GM10248 (cell line): Measurements from ENCODE around the gene GDF15.

Source experiments
- CTCF ChIA-PET: fragments of 300-600 bp; sonication (Branson Sonifier 250); formaldehyde crosslinking; extraction: SDS; loops from one replicate; lab custom pipeline; 2021; ENCODE audit warnings: antibody characterized with exemption; lab: Yijun Ruan, JAX
- POLR2A ChIA-PET: fragments of 350-650 bp; sonication (Branson Sonifier 250); formaldehyde crosslinking; extraction: SDS; loops from one replicate; lab custom pipeline; 2020; ENCODE audit warnings: antibody characterized with exemption; lab: Yijun Ruan, JAX
- DNase-seq: peaks from one replicate; pipeline ENCODE4 v3.0.0; 2012; ENCODE audit errors: extremely low spot score
- CTCF ChIP-seq: IDR thresholded peaks from 2 replicates; pipeline ENCODE4 v1.5.1; 2012; ENCODE audit warnings: mild to moderate bottlenecking, low read depth; ENCODE audit errors: extremely low read depth, missing control alignments, control extremely low read depth

The GDF15 gene

DNA sequence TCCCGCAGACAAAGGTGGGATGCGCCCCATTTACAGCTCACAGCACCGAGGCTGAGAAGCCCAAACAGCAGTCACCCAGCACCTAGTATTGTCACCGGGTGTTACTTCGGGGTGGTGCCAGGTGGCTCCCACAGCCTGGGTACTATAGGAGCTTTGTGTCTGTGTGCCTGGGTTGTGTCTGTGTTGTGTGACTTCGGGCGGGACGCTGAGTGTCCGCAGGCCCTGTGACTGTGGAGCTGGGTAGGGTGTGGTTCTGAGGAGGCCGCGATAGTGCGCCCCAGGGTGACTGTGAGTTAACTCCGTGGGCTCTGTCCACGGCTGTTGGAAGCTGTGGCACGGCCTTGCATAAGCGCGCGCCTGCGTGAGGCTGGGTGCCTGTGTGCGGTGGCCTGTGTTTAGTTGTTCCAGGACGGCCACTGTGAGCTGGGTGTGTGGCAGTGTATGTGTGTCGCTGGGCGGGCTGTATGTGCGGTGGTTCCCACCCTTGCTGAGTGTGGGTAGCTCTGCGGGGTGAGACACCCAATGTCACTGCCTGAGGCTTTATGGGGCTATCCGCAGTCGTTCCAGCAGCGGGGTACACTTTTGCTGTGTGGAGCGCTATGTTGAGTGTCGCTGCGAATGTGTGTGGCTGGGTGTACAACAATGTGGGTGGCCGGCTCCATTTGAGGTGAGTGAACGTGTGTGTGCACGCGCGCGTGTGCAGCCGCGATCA, 32.7 kb downstream of the GDF15 start:
- POLR2A ChIA-PET, result interaction anchor here (0.6 to 1.6 kb wide), 5 partner anchors 90 to 559 kb away, joined by 3 to 12 read pairs (median 3); partner anchors contain the start of genes COPE and JUND
- CTCF ChIA-PET, result interaction anchor here (0.7 to 16.0 kb wide), 13 partner anchors 8 to 171 kb away, joined by 3 to 380 read pairs (median 7); partner anchors contain the start of genes GDF15, JUND, LRRC25 and LSM4
- TF ChIP-seq CTCF, result no peak
- no peak for DNase-seq

DNA sequence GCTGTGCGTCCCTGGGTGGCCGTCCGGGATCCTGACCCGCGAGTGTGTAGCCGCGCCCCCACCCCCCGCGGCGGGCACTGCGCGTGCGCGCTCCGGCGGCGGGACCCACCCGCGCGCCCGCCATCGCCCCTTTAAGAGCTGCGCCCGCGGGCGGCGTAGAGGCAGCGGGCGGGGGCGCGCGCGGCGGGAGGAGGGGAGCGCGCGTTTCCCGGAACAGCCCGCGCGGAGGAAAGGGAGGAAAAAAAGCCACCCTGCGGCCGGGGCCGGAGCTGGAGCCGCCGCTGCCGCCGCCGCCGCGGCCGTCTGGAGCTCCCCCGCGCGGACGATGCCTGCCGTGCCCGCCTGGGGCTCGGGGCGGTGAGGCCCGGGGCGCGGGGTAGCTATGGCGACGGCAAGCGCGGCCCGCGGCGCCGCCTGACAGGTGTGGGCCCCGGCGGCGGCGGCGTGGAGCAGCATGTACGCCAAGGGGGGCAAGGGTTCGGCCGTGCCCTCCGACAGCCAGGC, 33.3 kb downstream of the GDF15 start, which contains the start of gene SSBP4:
Gene SSBP4, plus strand, starts transcription at position 204 of the 504 bp plus-strand sequence. Its CDS starts 251 bp downstream, at position 455.
- peak; percentile 91 for DNase-seq
- CTCF ChIA-PET, result interaction anchor here (0.7 to 16.0 kb wide), 13 partner anchors 9 to 170 kb away, joined by 3 to 380 read pairs (median 5); partner anchors contain the start of genes GDF15, JUND and LRRC25
- peak; percentile 30 for TF ChIP-seq CTCF
- POLR2A ChIA-PET, result interaction anchor here (0.6 to 1.6 kb wide), 5 partner anchors 91 to 560 kb away, joined by 3 to 12 read pairs (median 3); partner anchors contain the start of genes COPE and JUND

DNA sequence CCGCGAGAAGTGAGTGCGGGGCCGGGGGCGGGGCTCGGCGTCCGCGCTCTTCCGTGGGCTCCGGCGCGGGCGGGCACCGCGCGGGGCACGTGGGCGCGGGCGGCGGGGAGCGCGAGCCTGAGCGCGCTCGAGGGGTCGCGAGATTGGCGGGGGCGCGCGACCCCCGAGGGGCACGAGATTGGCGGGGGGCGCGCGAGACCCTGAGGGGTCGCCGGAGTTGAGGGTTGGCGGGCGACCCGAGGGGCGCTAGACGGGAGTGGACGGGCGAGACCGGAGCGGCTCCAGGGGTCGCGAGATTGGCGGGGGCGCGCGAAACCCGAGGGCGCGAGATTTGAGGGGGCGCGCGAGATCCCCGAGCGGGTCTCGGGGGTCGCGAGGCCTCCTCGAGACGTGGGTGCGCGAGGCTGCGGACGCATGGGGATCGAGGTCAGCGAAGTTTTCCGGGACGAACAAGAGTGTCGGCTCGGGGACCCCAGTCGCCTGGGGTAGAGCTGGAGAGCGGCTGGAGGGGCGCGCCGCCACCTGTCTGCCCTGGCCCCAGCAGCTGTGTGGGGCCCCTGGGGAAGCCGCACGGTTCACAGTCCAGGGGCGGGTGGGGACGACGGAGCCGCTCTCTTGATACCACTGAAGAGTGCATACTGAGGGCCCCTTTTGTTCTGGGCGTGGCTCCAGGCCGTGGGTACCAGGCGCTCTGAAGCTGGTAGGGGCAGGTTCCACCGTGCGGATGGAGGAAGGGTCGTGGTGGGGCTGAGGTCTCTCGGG, 33.9 kb downstream of the GDF15 start:
- no peak for TF ChIP-seq CTCF
- POLR2A ChIA-PET, result interaction anchor here (1.1 to 1.6 kb wide), 3 partner anchors 91 to 499 kb away, joined by 3 to 12 read pairs (median 3); partner anchors contain the start of genes COPE and JUND
- CTCF ChIA-PET, result interaction anchor here (0.7 to 16.0 kb wide), 13 partner anchors 9 to 168 kb away, joined by 3 to 380 read pairs (median 5); partner anchors contain the start of genes GDF15, JUND and LRRC25
- no peak for DNase-seq

- ChIA-PET POLR2A (interaction anchor here (1.5 to 2.6 kb wide), 2 partner anchors 139 to 141 kb away, joined by 4 to 10 read pairs; partner anchors contain the start of gene JUND), CTCF (interaction anchor here (0.7 to 16.0 kb wide), 6 partner anchors 8 to 92 kb away, joined by 3 to 380 read pairs (median 4); partner anchors contain the start of genes GDF15 and LRRC25)
- no peak for DNase-seq
- TF ChIP-seq CTCF, result no peak
These were observed 35.0 kb downstream of the GDF15 start for GRCh38 chr19:18420930-18421329.

DNA sequence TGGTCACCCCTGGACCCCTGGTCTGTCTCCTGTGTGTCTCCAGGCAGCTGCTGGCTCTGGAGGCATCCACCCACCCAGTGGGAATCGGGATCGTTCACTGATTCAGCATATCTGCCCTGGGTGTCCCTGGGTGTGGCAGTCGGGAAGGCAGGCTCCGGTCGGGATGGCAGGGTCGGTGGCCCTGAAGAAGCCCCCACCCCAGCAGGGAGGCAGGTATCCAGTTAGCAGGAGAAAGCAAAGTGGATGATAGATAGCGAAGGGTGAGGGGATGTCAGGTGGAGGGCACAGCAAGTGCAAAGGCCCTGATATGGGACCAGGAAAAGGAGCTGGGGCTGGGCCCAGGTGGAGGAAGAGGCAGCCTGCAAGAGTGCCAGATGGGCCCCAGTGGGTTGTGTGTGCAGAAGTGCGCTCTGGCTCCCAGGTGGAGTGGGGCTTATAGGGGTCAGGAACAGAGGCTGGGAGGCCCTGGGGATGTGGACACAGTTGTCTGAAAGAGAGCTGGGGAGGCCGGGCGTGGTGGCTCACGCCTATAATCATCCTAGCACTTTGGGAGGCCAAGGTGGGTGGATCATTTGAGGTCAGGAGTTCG, 35.5 kb downstream of the GDF15 start:
- POLR2A ChIA-PET, result interaction anchor here (1.5 to 2.6 kb wide), 2 partner anchors 140 to 141 kb away, joined by 4 to 10 read pairs; partner anchors contain the start of gene JUND
- CTCF ChIA-PET, result interaction anchor here (0.7 to 16.0 kb wide), 6 partner anchors 10 to 93 kb away, joined by 3 to 380 read pairs (median 4); partner anchors contain the start of genes GDF15 and LRRC25
- TF ChIP-seq CTCF, result no peak
- no peak for DNase-seq
